Uterus (tissue), 2 donors: Measurements from ENCODE around the gene PLEKHA7.

Experiments
- CTCF ChIP-seq, 4 experiments: fragments of 200-600 bp in 2 of 4; fragments of 450-650 bp in 2 of 4; sonication (generic) in 2 of 4; IDR thresholded peaks; one replicate each; pipeline ENCODE4 v1.5.1; 2016 to 2019; ENCODE audit warnings: antibody characterized with exemption in 4 of 4, mild to moderate bottlenecking in 2 of 4, moderate library complexity in 1 of 4
- POLR2A ChIP-seq, 2 donors: fragments of 450-650 bp; IDR thresholded peaks; one replicate each; pipeline ENCODE4 v1.6.1; 2016; ENCODE audit warnings: antibody characterized with exemption in 2 of 2, mild to moderate bottlenecking in 1 of 2, moderate library complexity in 1 of 2

GRCh38 chr11:16997624-16998023, 16.6 kb downstream of the PLEKHA7 start:
- TF ChIP-seq CTCF (IDR thresholded peaks at IDR 0.05) (no peak), POLR2A (IDR thresholded peaks at IDR 0.05) (no peak)
